DND-41 (cell line): ENCODE data around the gene PRKAR1A.
"Not testable (repeated sequence)": the region's sequence is repeated elsewhere in the genome, so short reads cannot be mapped to it uniquely, and the experiment has no call there.

Experiments
- ATAC-seq: fragments of 200-7000 bp; cut with Tn5 transposase; 3 replicates; pipeline ENCODE4 v1.9.1; 2021; ENCODE audit warnings: low read depth; ENCODE audit not compliant: insufficient read depth
- DNase-seq: peaks from one replicate; pipeline ENCODE4 v3.0.0-alpha.2; 2020
- H2AFZ ChIP-seq: 2 replicates; pipeline ENCODE4 v1.6.0; 2012; ENCODE audit warnings: low read depth, low read length
- H3K27ac ChIP-seq: 2 replicates; pipeline ENCODE4 v1.5.1; 2012; ENCODE audit warnings: low read length, inconsistent platforms
- H3K27me3 ChIP-seq: fragments of 200-600 bp; sonication (generic); 2 replicates; pipeline ENCODE4 v1.6.0; 2012; ENCODE audit warnings: low read length, mild to moderate bottlenecking, inconsistent platforms; ENCODE audit not compliant: insufficient read depth, poor library complexity
- H3K36me3 ChIP-seq: 2 replicates; pipeline ENCODE4 v1.5.1; 2012; ENCODE audit warnings: low read length, inconsistent platforms; ENCODE audit not compliant: insufficient read depth
- H3K4me1 ChIP-seq: 2 replicates; pipeline ENCODE4 v1.5.1; 2012; ENCODE audit warnings: mild to moderate bottlenecking, low read length; ENCODE audit not compliant: insufficient read depth
- H3K4me2 ChIP-seq: 2 replicates; pipeline ENCODE4 v1.6.0; 2012; ENCODE audit warnings: mild to moderate bottlenecking, moderate library complexity, low read length, inconsistent platforms; ENCODE audit not compliant: insufficient read depth
- H3K4me3 ChIP-seq, 2 experiments: fragments of 200-600 bp in 1 of 2; shearing (Covaris generic) in 1 of 2; 2 replicates each; pipeline ENCODE4 v1.5.1; 2012 to 2016; ENCODE audit warnings: inconsistent platforms in 2 of 2, low read length in 2 of 2, mild to moderate bottlenecking in 2 of 2, low read depth in 1 of 2, moderate library complexity in 1 of 2
- H3K79me2 ChIP-seq: 2 replicates; pipeline ENCODE4 v1.6.0; 2012; ENCODE audit warnings: low read length, inconsistent platforms; ENCODE audit not compliant: insufficient read depth
- H3K9ac ChIP-seq: 2 replicates; pipeline ENCODE4 v1.6.0; 2012; ENCODE audit warnings: low read depth, mild to moderate bottlenecking, inconsistent platforms, low read length, moderate library complexity
- H3K9me3 ChIP-seq: 2 replicates; pipeline ENCODE4 v1.5.1; 2012; ENCODE audit warnings: low read length, moderate library complexity, mild to moderate bottlenecking, inconsistent platforms; ENCODE audit not compliant: insufficient read depth, severe bottlenecking
- H4K20me1 ChIP-seq: 2 replicates; pipeline ENCODE4 v1.6.0; 2012; ENCODE audit warnings: low read length; ENCODE audit not compliant: insufficient read depth
- CTCF ChIP-seq: IDR thresholded peaks from 2 replicates; pipeline ENCODE4 v1.5.1; 2012; ENCODE audit warnings: borderline replicate concordance, low read length, moderate library complexity, mild to moderate bottlenecking; ENCODE audit not compliant: poor library complexity, severe bottlenecking; ENCODE audit errors: extremely low read depth
- EZH2 ChIP-seq: IDR thresholded peaks from 3 replicates; pipeline ENCODE4 v1.6.1; 2012; ENCODE audit warnings: borderline replicate concordance, low read depth, mild to moderate bottlenecking, moderate library complexity, low read length, inconsistent platforms; ENCODE audit not compliant: severe bottlenecking

PRKAR1A gene

GRCh38 chr17:68484458-68484857 is 27.8 kb upstream of the PRKAR1A start:
- H3K4me2 ChIP-seq: no peak overlapping the region
- H3K9me3 ChIP-seq: no peaks in the 10 kb centered on the region
- no peak for ATAC-seq
- H4K20me1 ChIP-seq: no peaks in the 10 kb centered on the region
- no peak overlapping the region for H3K9ac ChIP-seq
- peaks cover 17% of the 10 kb centered on the region for H3K4me1 ChIP-seq
- no peak overlapping the region for H3K4me3 ChIP-seq
- peaks cover 11% of the 10 kb centered on the region for H3K27me3 ChIP-seq
- no peak overlapping the region for H3K27ac ChIP-seq
- no peak for DNase-seq
- no peaks in the 10 kb centered on the region for H3K36me3 ChIP-seq
- no peak for TF ChIP-seq EZH2
- no peak for TF ChIP-seq CTCF
- no peaks in the 10 kb centered on the region for H3K79me2 ChIP-seq
- no peak overlapping the region for H2AFZ ChIP-seq

GRCh38 chr17:68489919-68490318 is 22.3 kb upstream of the PRKAR1A start:
- Histone ChIP-seq H2AFZ (no peak overlapping the region), H3K79me2 (no peaks in the 10 kb centered on the region), H3K9me3 (no peaks in the 10 kb centered on the region), H3K4me2 (no peak overlapping the region), H3K4me1 (peaks cover 17% of the 10 kb centered on the region), H4K20me1 (no peaks in the 10 kb centered on the region), H3K9ac (no peak overlapping the region), H3K36me3 (no peaks in the 10 kb centered on the region), H3K27me3 (peaks cover 3% of the 10 kb centered on the region), H3K27ac (no peak overlapping the region), H3K4me3 (no peak overlapping the region)
- TF ChIP-seq EZH2 (no peak), CTCF (no peak)
- no peak for ATAC-seq
- no peak for DNase-seq

GRCh38 chr17:68491381-68492231 is 20.6 kb upstream of the PRKAR1A start:
- no peaks in the 10 kb centered on the region for H4K20me1 ChIP-seq
- H3K9me3 ChIP-seq: no peaks in the 10 kb centered on the region
- TF ChIP-seq CTCF (no peak), EZH2 (no peak)
- H3K79me2 ChIP-seq: no peaks in the 10 kb centered on the region
- no peak overlapping the region for H3K9ac ChIP-seq
- peaks cover 17% of the 10 kb centered on the region for H3K4me1 ChIP-seq
- no peak overlapping the region for H2AFZ ChIP-seq
- no peaks in the 10 kb centered on the region for H3K27me3 ChIP-seq
- DNase-seq (no peak), ATAC-seq (no peak)
- no peak overlapping the region for H3K4me2 ChIP-seq
- H3K4me3 ChIP-seq: no peak overlapping the region
- no peak overlapping the region for H3K27ac ChIP-seq
- no peaks in the 10 kb centered on the region for H3K36me3 ChIP-seq

GRCh38 chr17:68492394-68493054 is 19.7 kb upstream of the PRKAR1A start:
- not testable (repeated sequence) for H3K36me3 ChIP-seq, DNase-seq, ATAC-seq, H3K79me2 ChIP-seq, H3K27ac ChIP-seq, H3K9me3 ChIP-seq, H3K27me3 ChIP-seq, H2AFZ ChIP-seq, H3K4me2 ChIP-seq, H3K4me3 ChIP-seq, H4K20me1 ChIP-seq, H3K9ac ChIP-seq
- peaks cover 12% of the 10 kb centered on the region for H3K4me1 ChIP-seq
